Heart left ventricle (tissue), 16 donors: Measurements from ENCODE around the gene GADD45A. TPM values are rescaled to one million over a fixed set of nuclear protein-coding genes. Genes with fewer than 3 reads are reported as not detected.

Source experiments
- ATAC-seq, 4 donors: fragments of 200-7000 bp; cut with Tn5 transposase; one replicate each; pipeline ENCODE4 v1.9.1; 2020 to 2022; ENCODE audit warnings: moderate library complexity in 4 of 4, mild to moderate bottlenecking in 3 of 4, moderate number of reproducible peaks in 1 of 4
- DNase-seq, 5 donors: peaks; one replicate each; pipeline ENCODE4 v3.0.0-alpha.2; 2020
- H3K27ac ChIP-seq, 12 donors: fragments of 200-600 bp; sonication (generic) in 4 of 12; one replicate each; pipeline versions ENCODE4 v1.5.0 to v1.8.0; 2016 to 2022; ENCODE audit warnings: mild to moderate bottlenecking in 2 of 12
- H3K27me3 ChIP-seq, 9 donors: fragments of 200-600 bp; sonication (generic) in 2 of 9; one replicate each; pipeline versions ENCODE4 v1.5.1 to v1.8.0; 2016 to 2022; ENCODE audit warnings: mild to moderate bottlenecking in 3 of 9
- H3K36me3 ChIP-seq, 9 donors: fragments of 200-600 bp; sonication (generic) in 2 of 9; one replicate each; pipeline versions ENCODE4 v1.5.0 to v1.8.0; 2018 to 2022; ENCODE audit warnings: mild to moderate bottlenecking in 2 of 9
- H3K4me1 ChIP-seq, 12 donors: fragments of 200-600 bp; sonication (generic) in 4 of 12; one replicate each; pipeline versions ENCODE4 v1.5.0 to v1.8.0; 2016 to 2022; ENCODE audit warnings: mild to moderate bottlenecking in 3 of 12
- H3K4me3 ChIP-seq, 12 donors: fragments of 200-600 bp; sonication (generic) in 4 of 12; one replicate each; pipeline versions ENCODE4 v1.5.0 to v1.8.0; 2017 to 2022; ENCODE audit warnings: mild to moderate bottlenecking in 9 of 12, moderate library complexity in 4 of 12
- H3K9me3 ChIP-seq, 12 donors: fragments of 200-600 bp; sonication (generic) in 4 of 12; one replicate each; pipeline versions ENCODE4 v1.5.0 to v1.8.0; 2016 to 2022; ENCODE audit warnings: mild to moderate bottlenecking in 1 of 12
- CTCF ChIP-seq, 12 donors: fragments of 200-600 bp; sonication (generic) in 4 of 12; IDR thresholded peaks; one replicate each; pipeline versions ENCODE4 v1.5.0 to v1.8.0; 2018 to 2022; ENCODE audit warnings: antibody characterized with exemption in 12 of 12, mild to moderate bottlenecking in 5 of 12
- POLR2A ChIP-seq, 2 donors: fragments of 450-650 bp; IDR thresholded peaks; one replicate each; pipeline ENCODE4 v1.6.1; 2017; ENCODE audit warnings: antibody characterized with exemption in 2 of 2, mild to moderate bottlenecking in 2 of 2, moderate library complexity in 2 of 2
- WGBS, 4 donors: extraction: QIAGEN DNeasy Blood & Tissue Kit in 2 of 4; methylation state at CpG; one replicate each; pipeline versions ENCODE4 v1.1.5 to v1.1.7; 2013 to 2018; 5-methylcytosine and 5-hydroxymethylcytosine counted together
- intact Hi-C, 10 donors: fragments of 100-400 bp; cut with DNase I; formaldehyde crosslinking; loops; one replicate each; pipeline versions ENCODE4 v1.11.1 to v1.14.2; 2022
- polyA plus RNA-seq, 2 donors: library from polyadenylated mRNA; stranded (reverse); fragments of 200-250 nt; gene quantifications; one replicate each; pipeline ENCODE4 v1.2.3, GENCODE V29; 2013
- total RNA-seq, 9 donors: library from RNA; depleted of rRNA in 2 of 9; stranded (reverse); fragments of >200 nt in 2 of 9; fragmentation: NEBNext Ultra II Directional in 3 of 9; extraction: Animal tissue kit (Norgen Biotek cat#: 25700) in 3 of 9; gene quantifications; one replicate each; pipeline versions ENCODE4 v1.1.0 to v1.2.4, GENCODE V29; 2016 to 2023
- donor health status: ischemic (EF 13 %, LVEDD 7.1; RV severe dilation, severe dysfunction).
- donor health status: healthy with polysubstance abuse.
- donor health status: DM: no; HTN: yes; CAD: no.
- donor health status: DM: no; HTN: no; CAD: no.
- donor health status: ischemic (EF 25% LVEDD 6.9; RV normal size, moderate dysfunction).
- donor health status: ischemic (EF 25% LVEDD 5.7; RV mildly dilated, moderate dysfunction).
- donor health status: healthy.
- donor health status: DM: yes; HTN: yes; CAD: no.
- donor health status: ischemic (EF 35%, LVEDD 5.7; RV mildly dilated, moderate dysfunction).
- donor health status: nonischemic (EF 11% LVEDD 7.7; RV severe dilation, severe dysfunction).
- donor health status: DM: yes; HTN: yes; CAD: no.
- donor health status: PGD.
- donor health status: ischemic (EF 29% LVEDD 5.4; RV normal size, mild dysfunction).
- donor health status: nonischemic (EF 23%, LVEDD 6.1; RV moderate dilation, normal function).

Gene GADD45A
- total and polyA plus RNA-seq, 11 donors = 26.5 to 119 (median 45.8) TPM

GRCh38 chr1:67735206-67735605, 50.2 kb downstream of the GADD45A start:
- intact Hi-C loops = loop anchor here in 3 of 10 donors (5.0 kb wide), 1 partner anchor 48 kb away; the partner anchor contains the start of gene GADD45A (in 3 of the 3)
- TF ChIP-seq POLR2A (IDR thresholded peaks at IDR 0.05) (no peak), CTCF (IDR thresholded peaks at IDR 0.05) (no peak)
- WGBS, 4 donors = 51 to 64% (median 58%) methylated on average over 3 of the region's 3 CpGs
- H3K27me3 ChIP-seq = no peaks in the 10 kb centered on the region
- peak overlapping the region in 9 of 12 donors; percentile 58 to 79 (median 68) for H3K27ac ChIP-seq
- no peak for ATAC-seq
- no peaks in the 10 kb centered on the region for H3K36me3 ChIP-seq
- H3K4me1 ChIP-seq = peaks cover 3 to 58% (median 47%) of the 10 kb centered on the region in 12 donors
- no peak overlapping the region for H3K4me3 ChIP-seq
- H3K9me3 ChIP-seq = no peaks in the 10 kb centered on the region
- DNase-seq = no peak

GRCh38 chr1:67735806-67736627, 51.0 kb downstream of the GADD45A start:
- H3K27ac ChIP-seq = peak overlapping the region; percentile 5 to 79 (median 64)
- no peaks in the 10 kb centered on the region for H3K9me3 ChIP-seq
- H3K27me3 ChIP-seq = no peaks in the 10 kb centered on the region
- peak overlapping the region in 5 of 12 donors; percentile 10 to 23 (median 21) for H3K4me3 ChIP-seq
- ATAC-seq (peak; percentile 63 to 91 (median 89)), DNase-seq (peak; percentile 74 to 85 (median 75))
- H3K36me3 ChIP-seq = no peaks in the 10 kb centered on the region
- WGBS, 4 donors = 26 to 32% (median 30%) methylated on average over 10 to 11 of the region's 11 CpGs
- TF ChIP-seq CTCF (IDR thresholded peaks at IDR 0.05) = no peak
- no peak for TF ChIP-seq POLR2A (IDR thresholded peaks at IDR 0.05)
- intact Hi-C loops = loop anchor here in 3 of 10 donors (5.0 kb wide), 1 partner anchor 49 kb away; the partner anchor contains the start of gene GADD45A (in 3 of the 3)
- peaks cover 3 to 60% (median 47%) of the 10 kb centered on the region in 12 donors for H3K4me1 ChIP-seq

GRCh38 chr1:67736750-67737149, 51.7 kb downstream of the GADD45A start:
- ATAC-seq = no peak
- intact Hi-C loops = loop anchor here in 3 of 10 donors (5.0 kb wide), 1 partner anchor 49 kb away; the partner anchor contains the start of gene GADD45A (in 3 of the 3)
- no peaks in the 10 kb centered on the region for H3K27me3 ChIP-seq
- no peaks in the 10 kb centered on the region for H3K36me3 ChIP-seq
- H3K4me3 ChIP-seq = no peak overlapping the region
- H3K4me1 ChIP-seq = peaks cover 3 to 65% (median 47%) of the 10 kb centered on the region in 12 donors
- H3K27ac ChIP-seq = peak overlapping the region; percentile 5 to 79 (median 64)
- WGBS, 4 donors = 86 to 94% (median 88%) methylated on average over 3 of the region's 3 CpGs
- TF ChIP-seq CTCF (IDR thresholded peaks at IDR 0.05) (no peak), POLR2A (IDR thresholded peaks at IDR 0.05) (no peak)
- no peaks in the 10 kb centered on the region for H3K9me3 ChIP-seq
- no peak for DNase-seq

- no peaks in the 10 kb centered on the region for H3K9me3 ChIP-seq
- TF ChIP-seq POLR2A (IDR thresholded peaks at IDR 0.05) (no peak), CTCF (IDR thresholded peaks at IDR 0.05) (no peak)
- H3K4me3 ChIP-seq = no peak overlapping the region
- intact Hi-C loops = loop anchor here in 3 of 10 donors (5.0 kb wide), 1 partner anchor 51 kb away; the partner anchor contains the start of gene GADD45A (in 3 of the 3)
- H3K27me3 ChIP-seq = no peaks in the 10 kb centered on the region
- WGBS, 4 donors = 96 to 99% (median 98%) methylated on average over 3 of the region's 3 CpGs
- ATAC-seq (no peak), DNase-seq (no peak)
- peaks cover 3 to 61% (median 41%) of the 10 kb centered on the region in 12 donors for H3K4me1 ChIP-seq
- no peaks in the 10 kb centered on the region for H3K36me3 ChIP-seq
- H3K27ac ChIP-seq = no peak overlapping the region
Measured at GRCh38 chr1:67737875-67738274, 52.9 kb downstream of the GADD45A start.
